Muscle of arm (tissue), 12 donors: ENCODE results near the gene CIAPIN1. TPM values are rescaled to one million over a fixed set of nuclear protein-coding genes. Genes with fewer than 3 reads are reported as not detected.

Source experiments
- DNase-seq: peaks from one replicate; pipeline ENCODE4 v3.0.0-alpha.2; 2013
- polyA plus RNA-seq, 12 donors: library from polyadenylated mRNA; unstranded; fragments of 120-200 nt; gene quantifications; one replicate each; pipeline ENCODE4 v1.2.1, GENCODE V29; 2013; ENCODE audit not compliant: insufficient read length in 12 of 12

The CIAPIN1 gene
- polyA plus RNA-seq, 12 donors: 46.1 to 72.9 (median 58.4) TPM; not detected in 1

DNA sequence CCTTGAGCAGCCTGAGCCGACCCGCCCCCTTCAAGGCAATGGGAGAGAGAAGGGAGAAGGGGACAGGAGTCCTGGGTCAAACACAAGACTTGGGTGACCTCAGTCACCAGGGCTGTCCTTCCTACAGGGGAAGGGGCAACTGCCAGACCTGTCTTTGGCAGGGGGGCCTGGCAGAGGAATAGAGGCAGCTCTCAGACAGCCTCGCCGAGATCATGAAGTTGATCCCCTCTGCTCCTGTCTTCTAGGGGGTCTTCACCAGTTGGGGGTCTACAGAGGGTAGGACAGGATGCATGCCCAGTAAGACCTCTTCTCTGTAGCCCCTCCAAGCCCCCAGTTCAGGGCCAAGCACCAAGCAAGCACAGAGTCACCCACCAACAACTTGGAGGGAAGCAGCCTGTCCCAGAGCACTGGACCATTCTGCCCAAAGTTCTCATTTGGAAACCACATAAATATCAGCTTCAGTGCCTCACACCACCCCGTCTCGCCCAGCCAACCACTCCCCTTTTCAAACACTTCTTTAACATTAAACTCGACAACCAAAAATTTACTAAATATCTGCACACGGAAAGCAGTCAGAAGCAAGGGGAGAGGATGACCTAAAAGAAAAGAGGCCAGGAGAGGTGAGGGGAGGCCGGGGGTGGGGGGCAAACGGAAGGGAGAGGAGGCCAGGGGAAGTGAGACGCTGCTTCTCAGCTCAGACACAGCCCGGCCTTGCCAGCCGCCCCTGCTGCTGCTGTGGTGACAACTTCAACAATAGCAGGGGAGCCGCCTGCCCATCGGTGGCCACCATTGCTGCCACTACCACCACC lies 31.4 kb upstream of the CIAPIN1 start:
- DNase-seq: no peak

- DNase-seq: no peak
Measured at GRCh38 chr16:57477531-57478202, 30.5 kb upstream of the CIAPIN1 start.

DNA sequence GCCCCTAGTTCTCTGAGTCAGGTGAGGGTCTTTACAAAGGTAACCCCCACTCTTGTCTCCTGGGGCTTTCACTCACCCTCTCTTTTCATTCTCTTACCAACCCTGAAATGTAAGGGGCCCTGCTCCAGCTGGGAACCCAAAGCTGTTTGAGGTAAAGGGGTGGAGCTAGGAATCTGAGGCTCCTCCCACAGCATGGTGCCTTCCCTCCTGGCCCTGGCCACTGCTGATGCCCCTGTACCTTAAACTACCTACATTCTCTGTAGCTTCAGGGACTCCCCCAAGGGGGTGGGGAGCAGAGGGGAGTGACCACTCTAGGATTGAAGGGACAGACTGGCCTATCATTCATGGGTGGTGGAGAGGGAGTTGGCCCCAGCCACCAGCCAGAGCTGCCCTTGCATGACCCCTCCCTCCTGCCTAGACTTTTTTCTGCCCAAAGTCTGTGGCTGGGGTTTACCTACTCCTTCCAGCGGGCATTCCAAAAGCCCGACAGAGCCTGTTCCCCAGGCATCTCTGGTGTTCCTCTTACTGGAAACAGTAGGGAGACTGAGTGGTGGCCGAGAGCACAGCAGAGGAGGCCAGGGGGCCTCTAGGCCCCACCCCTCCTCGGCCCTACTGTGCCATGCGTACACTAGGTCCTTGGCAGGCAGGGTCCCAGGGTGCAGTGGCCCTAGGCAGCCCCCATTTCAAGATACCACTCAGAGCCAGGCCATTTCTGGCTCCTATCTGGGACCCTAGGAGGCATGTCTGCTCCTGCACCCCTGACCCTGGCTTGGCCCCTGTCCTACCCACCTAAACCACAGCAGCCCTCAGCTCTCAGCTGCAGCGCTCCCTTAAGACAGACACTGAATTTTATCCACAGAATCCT lies 29.6 kb upstream of the CIAPIN1 start:
- no peak for DNase-seq

- no peak for DNase-seq
Measured at GRCh38 chr16:57475711-57476339, 28.6 kb upstream of the CIAPIN1 start.

- DNase-seq: no peak
Measured at GRCh38 chr16:57474671-57475661, 27.8 kb upstream of the CIAPIN1 start.

GRCh38 chr16:57473906-57474305 lies 26.7 kb upstream of the CIAPIN1 start:
- DNase-seq: no peak

- no peak for DNase-seq
Measured at GRCh38 chr16:57473176-57473840, 26.1 kb upstream of the CIAPIN1 start.

GRCh38 chr16:57472665-57473060 lies 25.5 kb upstream of the CIAPIN1 start:
- DNase-seq: no peak

- no peak for DNase-seq
Measured at GRCh38 chr16:57471852-57472664, 24.9 kb upstream of the CIAPIN1 start.

DNA sequence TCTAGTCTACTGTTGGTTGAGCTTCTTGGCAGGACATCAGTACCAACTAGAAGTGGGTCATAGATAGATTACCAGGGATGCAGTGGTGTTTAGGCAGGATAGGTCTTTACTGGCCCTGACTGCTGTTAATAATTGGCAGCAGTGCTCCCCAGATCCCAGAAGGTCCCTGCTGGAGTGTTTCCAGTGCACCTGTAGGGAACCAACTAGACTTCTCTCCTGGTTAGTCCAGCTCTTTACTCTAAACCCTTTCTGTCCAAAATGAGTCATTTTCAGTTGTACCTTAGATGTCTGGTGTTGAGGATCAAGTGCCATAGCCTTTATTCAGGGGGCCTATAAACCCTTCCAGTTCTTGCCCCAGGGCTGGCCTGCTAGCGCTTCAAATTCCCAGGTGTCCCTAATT lies 24.0 kb upstream of the CIAPIN1 start:
- no peak for DNase-seq

- no peak for DNase-seq
Measured at GRCh38 chr16:57470711-57471110, 23.5 kb upstream of the CIAPIN1 start.

GRCh38 chr16:57469917-57470470 lies 22.8 kb upstream of the CIAPIN1 start:
- DNase-seq: no peak

DNA sequence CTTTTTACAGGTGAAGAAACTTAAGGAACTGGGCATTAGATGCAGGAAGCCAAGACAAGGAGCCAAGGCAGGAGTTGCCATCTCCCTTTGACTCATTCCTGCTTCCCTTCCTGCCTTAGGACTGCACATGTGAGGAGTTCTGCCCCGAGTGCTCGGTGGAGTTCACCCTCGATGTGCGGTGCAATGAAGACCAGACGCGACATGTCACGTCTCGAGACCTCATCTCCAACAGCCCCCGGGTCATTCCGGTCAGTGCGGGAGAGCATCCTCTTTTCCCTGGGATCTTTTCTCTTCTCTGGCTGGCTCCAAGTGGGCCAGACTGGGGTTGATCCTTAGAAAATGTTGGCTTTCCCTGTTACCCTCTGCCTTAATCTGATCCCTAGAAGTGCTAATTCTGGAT lies 21.9 kb upstream of the CIAPIN1 start:
- DNase-seq: no peak

GRCh38 chr16:57468346-57468745 lies 21.2 kb upstream of the CIAPIN1 start:
- no peak for DNase-seq

GRCh38 chr16:57464523-57464922 lies 17.3 kb upstream of the CIAPIN1 start:
- no peak for DNase-seq

GRCh38 chr16:57462978-57463362 lies 15.8 kb upstream of the CIAPIN1 start:
- no peak for DNase-seq

DNA sequence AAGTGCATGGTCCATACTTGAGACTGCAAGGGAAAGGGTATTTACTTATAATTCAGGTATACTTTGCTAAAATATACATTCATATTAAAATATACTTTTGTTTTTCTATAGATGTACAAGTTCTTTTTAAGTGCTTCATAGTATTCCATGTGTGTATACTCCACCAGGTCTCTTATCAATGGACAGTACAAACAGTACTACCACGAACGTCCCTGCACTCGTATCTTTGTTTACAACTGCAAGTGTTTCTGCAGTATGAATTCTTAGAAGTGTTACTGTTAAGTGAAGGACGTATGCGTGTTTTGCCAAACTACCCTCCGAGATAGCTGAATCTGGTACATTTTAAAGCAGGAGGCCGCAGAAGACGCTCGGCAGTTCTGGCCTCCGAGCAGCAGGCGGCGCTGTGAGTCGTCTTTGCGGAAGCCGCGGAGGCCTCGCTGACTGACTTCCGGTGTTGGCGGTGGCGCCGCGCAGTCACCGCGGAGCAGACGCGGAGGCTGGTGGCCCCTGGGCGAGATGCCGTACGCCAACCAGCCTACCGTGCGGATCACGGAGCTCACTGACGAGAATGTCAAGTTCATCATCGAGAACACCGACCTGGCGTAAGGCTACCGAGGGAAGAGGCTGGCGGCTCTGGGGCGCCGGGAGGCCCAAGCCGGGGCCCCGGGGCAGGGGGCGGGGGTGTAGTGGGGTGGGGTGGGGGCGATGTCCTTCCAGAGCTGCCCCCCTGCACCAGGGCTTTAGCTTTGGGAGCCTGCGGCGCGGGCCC lies 15.2 kb upstream of the CIAPIN1 start, which contains the start of gene POLR2C:
POLR2C (plus strand) TSS at position 471 of the 769 bp plus-strand sequence; CDS start at position 517, 46 bp downstream.
- peak; percentile 90 for DNase-seq

DNA sequence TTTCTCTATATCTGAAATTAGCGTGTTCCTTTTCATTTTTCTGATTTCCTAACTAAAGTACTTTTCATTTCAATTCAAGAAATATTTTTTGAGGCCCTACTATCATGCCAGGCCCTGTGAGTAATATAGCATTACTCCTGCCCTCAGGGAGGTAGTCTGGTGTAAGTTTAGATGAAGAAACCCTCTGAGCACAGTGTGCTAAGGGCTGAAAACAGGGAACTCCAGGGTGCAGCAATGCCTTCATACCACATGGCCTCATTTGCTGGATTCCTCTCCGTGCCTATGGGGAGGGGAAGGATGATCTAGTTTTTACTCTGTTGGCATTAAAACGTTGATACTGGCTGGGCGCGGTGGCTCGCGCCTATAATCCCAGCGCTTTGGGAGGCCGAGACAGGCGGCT lies 4.8 kb upstream of the CIAPIN1 start:
- DNase-seq: no peak
